MG63 (cell line): ENCODE results near the gene DEPDC4. TPM values are rescaled to one million over a fixed set of nuclear protein-coding genes. Genes with fewer than 3 reads are reported as not detected.
A peak's percentile ranks its signal among the peaks of the same experiment; 100 is the strongest.

ENCODE experiments used
- DNase-seq: peaks from one replicate; pipeline ENCODE4 v3.0.0-alpha.2; 2020
- H3K27me3 ChIP-seq: fragments of 250-450 bp; sonication (Bioruptor Pico); 2 replicates; pipeline ENCODE4 v1.5.1; 2020; ENCODE audit warnings: mild to moderate bottlenecking, moderate library complexity
- H3K36me3 ChIP-seq: fragments of 250-450 bp; sonication (Bioruptor Pico); 2 replicates; pipeline ENCODE4 v1.5.1; 2020; ENCODE audit warnings: mild to moderate bottlenecking, moderate library complexity
- H3K4me3 ChIP-seq: fragments of 250-450 bp; sonication (Bioruptor Pico); 2 replicates; pipeline ENCODE4 v1.5.1; 2020; ENCODE audit warnings: mild to moderate bottlenecking, moderate library complexity
- H3K9me3 ChIP-seq: fragments of 250-450 bp; sonication (Bioruptor Pico); 2 replicates; pipeline ENCODE4 v1.5.1; 2020; ENCODE audit warnings: mild to moderate bottlenecking, moderate library complexity
- total RNA-seq: library from RNA; depleted of rRNA; stranded (reverse); fragments of >200 nt; shearing (Covaris generic); gene quantifications from 2 replicates; pipeline ENCODE4 v1.2.3, GENCODE V29; 2014; ENCODE audit warnings: low replicate concordance; rRNA removed

The DEPDC4 gene
- total RNA-seq, 1 experiment from 2014 or later: 1.3 TPM

- H3K36me3 ChIP-seq: no peaks in the 10 kb centered on the region
- H3K9me3 ChIP-seq: no peaks in the 10 kb centered on the region
- no peaks in the 10 kb centered on the region for H3K27me3 ChIP-seq
- peak within 1 kb of the TSS; percentile 78 for H3K4me3 ChIP-seq
- DNase-seq: peak; percentile 90
Observed at GRCh38 chr12:100200463-100201181, 66.3 kb downstream of the DEPDC4 start, which contains the start of gene ACTR6. TSS of gene ACTR6 (plus strand) at chr12:100200815. CDS start at chr12:100200852, 37 bp downstream.

GRCh38 chr12:100199347-100200149 lies 67.3 kb downstream of the DEPDC4 start:
- Histone ChIP-seq H3K36me3 (no peaks in the 10 kb centered on the region), H3K9me3 (no peaks in the 10 kb centered on the region), H3K4me3 (peak overlapping the region; percentile 78), H3K27me3 (no peaks in the 10 kb centered on the region)
- peak; percentile 70 for DNase-seq

- DNase-seq: no peak
- Histone ChIP-seq H3K4me3 (peak overlapping the region; percentile 78; the same call in 1 of the 2 replicates), H3K9me3 (no peaks in the 10 kb centered on the region), H3K36me3 (no peaks in the 10 kb centered on the region), H3K27me3 (no peaks in the 10 kb centered on the region)
Observed at GRCh38 chr12:100199023-100199346, 67.9 kb downstream of the DEPDC4 start.

GRCh38 chr12:100197486-100197885 lies 69.4 kb downstream of the DEPDC4 start:
- Histone ChIP-seq H3K27me3 (no peaks in the 10 kb centered on the region), H3K4me3 (no peak overlapping the region), H3K9me3 (no peaks in the 10 kb centered on the region), H3K36me3 (no peaks in the 10 kb centered on the region)
- no peak for DNase-seq

- Histone ChIP-seq H3K36me3 (no peaks in the 10 kb centered on the region), H3K27me3 (no peaks in the 10 kb centered on the region), H3K9me3 (no peaks in the 10 kb centered on the region), H3K4me3 (no peak overlapping the region)
- DNase-seq: no peak
Observed at GRCh38 chr12:100193085-100193484, 73.8 kb downstream of the DEPDC4 start.

Other genes starting within 250 kb of the DEPDC4 start
- 20.3 and 26.4 TPM in 2 replicates for gene BLTP3B, start 124.2 kb downstream of the DEPDC4 start, total RNA-seq
- 18.4 and 37.0 TPM in 2 replicates for gene ACTR6, start 66.3 kb downstream of the DEPDC4 start, total RNA-seq
- gene SCYL2, start 98 bp upstream of the DEPDC4 start, total RNA-seq: 7.3 and 11.2 TPM in 2 replicates
- not detected in 2 replicates for gene SLC17A8, start 90.0 kb upstream of the DEPDC4 start, total RNA-seq
- not detected in 2 replicates for gene NR1H4, start 206.8 kb upstream of the DEPDC4 start, total RNA-seq